Measurements from ENCODE around the gene GDF11. TPM values are rescaled to one million over a fixed set of nuclear protein-coding genes. Genes with fewer than 3 reads are reported as not detected.
A peak's percentile ranks its signal among the peaks of the same experiment; 100 is the strongest.

GDF11 gene
- total and polyA plus RNA-seq, 11 donors: 6.9 to 18.2 (median 12.4) TPM

DNA sequence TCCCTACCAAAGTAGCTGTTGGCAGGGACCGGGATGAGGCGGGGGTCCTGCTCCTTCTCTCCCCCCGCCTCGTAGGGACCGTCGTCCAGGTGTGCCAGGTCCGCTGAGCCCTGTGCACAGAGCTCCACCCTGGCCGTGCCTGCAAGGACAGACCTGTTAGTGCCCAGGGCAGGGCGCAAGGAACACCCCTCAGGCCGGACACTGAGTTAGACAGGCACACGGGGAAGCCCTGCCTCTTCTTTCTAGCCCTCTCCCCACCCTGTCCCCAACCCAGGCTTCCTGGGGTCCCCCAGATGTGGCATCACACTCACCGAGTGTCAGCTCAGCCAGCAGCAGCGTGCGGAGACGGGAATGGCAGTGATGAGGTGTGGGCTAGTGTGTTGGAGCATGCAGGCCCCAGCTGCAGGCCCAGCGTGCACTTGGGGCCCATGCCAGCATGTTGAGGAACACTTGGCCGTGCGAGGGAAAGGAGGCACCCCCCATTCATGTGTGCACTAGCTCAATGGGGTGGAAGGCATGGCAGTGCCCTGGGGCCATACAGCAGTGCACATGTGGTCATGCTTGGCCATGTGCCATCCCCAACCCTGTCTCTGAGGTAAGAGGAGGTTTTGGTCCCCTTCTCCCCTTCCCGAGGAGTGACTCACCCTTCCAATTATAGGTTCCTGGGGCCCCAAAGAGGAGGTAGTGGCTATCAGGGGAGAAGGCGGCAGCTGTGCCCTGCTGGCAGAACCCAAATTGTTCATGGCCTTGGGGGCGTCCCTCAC, 42.5 kb upstream of the GDF11 start:
- no peaks in the 10 kb centered on the region for H3K9me3 ChIP-seq
- no peak overlapping the region for H3K4me3 ChIP-seq
- H3K27me3 ChIP-seq: no peaks in the 10 kb centered on the region
- intact Hi-C loops (cut with DNase I): loop anchor here in 1 of 10 donors (5.0 kb wide), 1 partner anchor 43 kb away; no protein-coding TSS in a partner anchor
- H3K4me1 ChIP-seq: peaks cover 0 to 61% (median 27%) of the 10 kb centered on the region in 12 donors
- peaks cover 0 to 61% (median 24%) of the 10 kb centered on the region in 9 donors for H3K36me3 ChIP-seq
- DNase-seq (peak in 3 of 5 donors; percentile 51 to 74 (median 67)), ATAC-seq (peak; percentile 7 to 34 (median 30))
- peak overlapping the region in 10 of 12 donors; percentile 6 to 99 (median 46) for H3K27ac ChIP-seq
- TF ChIP-seq POLR2A (IDR thresholded peaks at IDR 0.05) (no peak), CTCF (IDR thresholded peaks at IDR 0.05) (no peak)
- WGBS, 4 donors: 59 to 71% (median 67%) methylated on average over 19 to 21 of the region's 21 CpGs

GRCh38 chr12:55702861-55703260, 40.1 kb upstream of the GDF11 start:
- Histone ChIP-seq H3K27me3 (no peaks in the 10 kb centered on the region), H3K4me3 (peak overlapping the region in 8 of 12 donors; percentile 9 to 87 (median 74)), H3K36me3 (peaks cover 0 to 37% (median 3%) of the 10 kb centered on the region in 9 donors), H3K27ac (peak overlapping the region; percentile 65 to 99 (median 92)), H3K9me3 (no peaks in the 10 kb centered on the region), H3K4me1 (peaks cover 4 to 77% (median 27%) of the 10 kb centered on the region in 12 donors)
- intact Hi-C loops (cut with DNase I): loop anchor here in 1 of 10 donors (5.0 kb wide), 1 partner anchor 46 kb away; no protein-coding TSS in a partner anchor
- peak in 2 of 5 donors; percentile 27 to 33 for DNase-seq
- 29 to 72% (median 67%) methylated on average over 8 of the region's 8 CpGs for WGBS, 4 donors
- ATAC-seq: peak in 1 of 4 donors; percentile 0
- TF ChIP-seq POLR2A (IDR thresholded peaks at IDR 0.05) (no peak), CTCF (IDR thresholded peaks at IDR 0.05) (no peak)

GRCh38 chr12:55703288-55703687, 39.6 kb upstream of the GDF11 start:
- no peaks in the 10 kb centered on the region for H3K27me3 ChIP-seq
- ATAC-seq: peak; percentile 45 to 58 (median 50)
- WGBS, 4 donors: 36 to 55% (median 53%) methylated on average over 2 of the region's 2 CpGs
- peak overlapping the region in 10 of 12 donors; percentile 48 to 87 (median 73) for H3K4me3 ChIP-seq
- peaks cover 0 to 33% (median 0%) of the 10 kb centered on the region in 9 donors for H3K36me3 ChIP-seq
- H3K4me1 ChIP-seq: peaks cover 4 to 79% (median 29%) of the 10 kb centered on the region in 12 donors
- intact Hi-C loops (cut with DNase I): loop anchor here in 1 of 10 donors (5.0 kb wide), 1 partner anchor 46 kb away; no protein-coding TSS in a partner anchor
- no peaks in the 10 kb centered on the region for H3K9me3 ChIP-seq
- H3K27ac ChIP-seq: peak overlapping the region; percentile 65 to 99 (median 92)
- no peak for TF ChIP-seq POLR2A (IDR thresholded peaks at IDR 0.05)
- no peak for TF ChIP-seq CTCF (IDR thresholded peaks at IDR 0.05)
- peak in 4 of 5 donors; percentile 66 to 86 (median 72) for DNase-seq
